Mesothelial cell of epicardium (in vitro differentiated cells): ENCODE data around the gene KIRREL3. TPM values are rescaled to one million over a fixed set of nuclear protein-coding genes. Genes with fewer than 3 reads are reported as not detected.

Experiments
- DNase-seq, 2 experiments: peaks; one replicate each; pipeline ENCODE4 v3.0.0; 2021; ENCODE audit warnings: low spot score in 2 of 2; ENCODE audit not compliant: unreplicated experiment in 2 of 2
- H3K27ac Mint-ChIP-seq: 2 replicates; pipeline ENCODE4 v1.8.0; 2021; ENCODE audit warnings: mixed read lengths
- H3K27me3 Mint-ChIP-seq: 2 replicates; pipeline ENCODE4 v1.8.0; 2021; ENCODE audit warnings: low read depth, mixed read lengths
- H3K36me3 Mint-ChIP-seq: 2 replicates; pipeline ENCODE4 v1.8.0; 2021; ENCODE audit warnings: mixed read lengths
- H3K4me1 Mint-ChIP-seq: 2 replicates; pipeline ENCODE4 v1.8.0; 2021; ENCODE audit warnings: mixed read lengths
- H3K4me3 Mint-ChIP-seq: 2 replicates; pipeline ENCODE4 v1.8.0; 2021; ENCODE audit warnings: mild to moderate bottlenecking, moderate library complexity, mixed read lengths
- H3K9me3 Mint-ChIP-seq: 2 replicates; pipeline ENCODE4 v1.8.0; 2021; ENCODE audit warnings: mixed read lengths
- CTCF ChIP-seq: fragments of 200-600 bp; sonication (generic); IDR thresholded peaks from one replicate; pipeline ENCODE4 v1.5.0; 2021; ENCODE audit warnings: antibody characterized with exemption; ENCODE audit not compliant: unreplicated experiment
- total RNA-seq: library from RNA; stranded (reverse); gene quantifications from 3 replicates; pipeline ENCODE4 v1.2.1, GENCODE V29; 2021

Gene KIRREL3
- total RNA-seq, 1 donor from 2014 or later = 0.31 TPM

- H3K4me3 Mint-ChIP-seq = peak overlapping the region; percentile 44
- peak in 1 of 2 experiments; percentile 57 for DNase-seq
- no peaks in the 10 kb centered on the region for H3K36me3 Mint-ChIP-seq
- H3K4me1 Mint-ChIP-seq = peaks cover 30% of the 10 kb centered on the region
- peaks cover 34% of the 10 kb centered on the region for H3K27me3 Mint-ChIP-seq
- TF ChIP-seq CTCF = no peak
- H3K9me3 Mint-ChIP-seq = no peaks in the 10 kb centered on the region
- peak overlapping the region; percentile 64 for H3K27ac Mint-ChIP-seq
Observed at GRCh38 chr11:126452241-126453101, 548.1 kb downstream of the KIRREL3 start.

GRCh38 chr11:126451211-126451802 is 549.3 kb downstream of the KIRREL3 start:
- Mint-ChIP-seq H3K27me3 (peaks cover 45% of the 10 kb centered on the region), H3K9me3 (no peaks in the 10 kb centered on the region), H3K36me3 (no peaks in the 10 kb centered on the region), H3K27ac (no peak overlapping the region), H3K4me3 (no peak overlapping the region), H3K4me1 (peaks cover 30% of the 10 kb centered on the region)
- no peak for TF ChIP-seq CTCF
- DNase-seq = no peak

DNA sequence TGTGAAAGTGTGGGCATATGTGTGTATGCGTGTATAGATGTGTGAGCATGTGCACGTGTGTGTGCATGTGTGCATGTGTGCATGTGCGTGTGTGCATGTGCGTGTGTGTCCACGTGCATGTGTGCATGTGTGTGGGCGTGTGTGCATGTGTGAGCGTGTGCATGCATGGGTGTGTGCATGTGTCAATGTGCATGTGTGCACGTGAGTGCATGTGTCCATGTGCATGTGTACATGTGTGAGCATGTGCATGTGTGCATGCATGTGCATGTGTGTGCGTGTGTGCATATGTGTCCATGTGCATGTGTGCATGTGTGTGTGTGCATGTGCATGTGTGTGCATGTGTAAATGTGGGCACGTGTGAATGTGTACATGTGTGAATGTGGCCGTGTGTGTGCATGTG is 549.8 kb downstream of the KIRREL3 start:
- no peaks in the 10 kb centered on the region for H3K36me3 Mint-ChIP-seq
- peaks cover 30% of the 10 kb centered on the region for H3K4me1 Mint-ChIP-seq
- TF ChIP-seq CTCF = no peak
- no peak for DNase-seq
- peaks cover 47% of the 10 kb centered on the region for H3K27me3 Mint-ChIP-seq
- no peaks in the 10 kb centered on the region for H3K9me3 Mint-ChIP-seq
- H3K27ac Mint-ChIP-seq = no peak overlapping the region
- no peak overlapping the region for H3K4me3 Mint-ChIP-seq

- Mint-ChIP-seq H3K27me3 (peaks cover 52% of the 10 kb centered on the region), H3K4me3 (no peak overlapping the region), H3K9me3 (no peaks in the 10 kb centered on the region), H3K4me1 (peaks cover 30% of the 10 kb centered on the region), H3K27ac (no peak overlapping the region), H3K36me3 (no peaks in the 10 kb centered on the region)
- no peak for TF ChIP-seq CTCF
- DNase-seq = no peak
Observed at GRCh38 chr11:126450198-126450597, 550.4 kb downstream of the KIRREL3 start.

DNA sequence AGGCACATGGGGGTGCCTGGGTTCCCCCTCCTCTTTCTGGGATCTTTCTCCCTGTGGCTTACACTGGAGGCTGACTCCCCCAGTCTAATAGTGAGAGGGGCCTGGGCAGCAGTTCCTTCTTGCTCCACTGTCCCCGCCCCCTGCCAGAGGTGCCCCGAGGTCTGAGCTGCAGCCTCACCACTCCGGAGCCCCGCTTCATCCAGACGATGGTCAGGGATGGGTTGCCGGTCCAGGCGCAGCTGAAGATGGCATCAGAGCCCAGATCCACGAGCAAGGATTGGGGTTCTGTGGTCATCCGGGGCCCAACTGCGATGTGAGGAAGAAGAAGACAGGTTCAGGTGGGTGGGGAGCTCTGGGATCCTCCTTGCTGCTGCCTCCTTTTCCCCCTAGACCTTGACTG is 554.0 kb downstream of the KIRREL3 start:
- no peaks in the 10 kb centered on the region for H3K36me3 Mint-ChIP-seq
- H3K27ac Mint-ChIP-seq = no peak overlapping the region
- H3K4me1 Mint-ChIP-seq = peaks cover 9% of the 10 kb centered on the region
- no peak overlapping the region for H3K4me3 Mint-ChIP-seq
- peaks cover 72% of the 10 kb centered on the region for H3K27me3 Mint-ChIP-seq
- no peak for TF ChIP-seq CTCF
- no peak for DNase-seq
- no peaks in the 10 kb centered on the region for H3K9me3 Mint-ChIP-seq
